ENCODE measurements around the gene MAPKBP1.

DNA sequence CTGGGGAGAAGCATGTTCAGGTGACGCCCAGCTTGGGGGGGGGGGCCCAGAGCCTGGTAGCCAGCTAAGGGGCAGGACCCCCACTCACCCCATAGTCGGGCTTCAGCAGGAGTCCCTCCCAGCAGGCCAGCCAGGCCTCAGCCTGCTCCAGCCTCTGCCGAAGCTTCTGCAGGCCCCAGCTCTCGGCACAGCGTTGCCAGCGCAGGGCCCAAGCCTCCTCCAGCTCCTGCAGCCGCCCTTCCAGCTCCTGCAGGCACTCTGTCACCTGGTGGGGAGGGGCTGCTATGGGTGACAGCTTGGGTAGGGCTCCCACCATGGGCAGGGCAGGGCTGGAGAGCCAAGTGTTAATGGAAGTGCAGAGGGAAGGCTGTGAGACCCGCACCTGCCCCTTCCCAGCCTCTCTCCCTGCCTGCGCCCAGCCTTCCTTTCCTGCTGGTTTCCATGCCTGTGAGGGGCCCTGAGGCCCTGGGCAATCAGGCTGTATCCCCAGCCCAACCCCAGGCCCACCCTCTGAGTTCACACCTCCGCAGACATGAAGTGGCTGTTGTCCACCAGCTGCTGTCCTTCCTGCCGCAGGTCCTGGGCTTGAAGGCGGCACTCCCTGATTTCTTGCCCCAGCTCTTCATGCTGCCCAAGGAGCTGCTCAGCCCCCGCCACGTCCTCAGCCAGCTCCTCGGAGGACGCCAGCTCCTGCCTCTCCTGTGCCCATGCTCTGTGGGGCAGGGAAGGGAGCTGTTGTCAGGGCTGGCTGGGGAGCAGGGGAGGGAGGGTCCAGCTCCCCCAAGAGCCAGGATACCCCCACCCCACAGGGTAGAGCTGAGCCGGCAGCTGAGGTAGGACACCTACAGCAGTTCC lies 78.7 kb downstream of the MAPKBP1 start:
- TF ChIP-seq, protein P1, sequence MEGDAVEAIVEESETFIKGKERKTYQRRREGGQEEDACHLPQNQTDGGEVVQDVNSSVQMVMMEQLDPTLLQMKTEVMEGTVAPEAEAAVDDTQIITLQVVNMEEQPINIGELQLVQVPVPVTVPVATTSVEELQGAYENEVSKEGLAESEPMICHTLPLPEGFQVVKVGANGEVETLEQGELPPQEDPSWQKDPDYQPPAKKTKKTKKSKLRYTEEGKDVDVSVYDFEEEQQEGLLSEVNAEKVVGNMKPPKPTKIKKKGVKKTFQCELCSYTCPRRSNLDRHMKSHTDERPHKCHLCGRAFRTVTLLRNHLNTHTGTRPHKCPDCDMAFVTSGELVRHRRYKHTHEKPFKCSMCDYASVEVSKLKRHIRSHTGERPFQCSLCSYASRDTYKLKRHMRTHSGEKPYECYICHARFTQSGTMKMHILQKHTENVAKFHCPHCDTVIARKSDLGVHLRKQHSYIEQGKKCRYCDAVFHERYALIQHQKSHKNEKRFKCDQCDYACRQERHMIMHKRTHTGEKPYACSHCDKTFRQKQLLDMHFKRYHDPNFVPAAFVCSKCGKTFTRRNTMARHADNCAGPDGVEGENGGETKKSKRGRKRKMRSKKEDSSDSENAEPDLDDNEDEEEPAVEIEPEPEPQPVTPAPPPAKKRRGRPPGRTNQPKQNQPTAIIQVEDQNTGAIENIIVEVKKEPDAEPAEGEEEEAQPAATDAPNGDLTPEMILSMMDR (IDR thresholded peaks at IDR 0.05), result no peak
- TF ChIP-seq EP300 (IDR thresholded peaks at IDR 0.05) (no peak), POLR2A (IDR thresholded peaks at IDR 0.05) (no peak)
